ENCODE measurements around the gene ZSCAN20.
A peak's percentile ranks its signal among the peaks of the same experiment; 100 is the strongest.

GRCh38 chr1:33443705-33444180 lies 28.7 kb upstream of the ZSCAN20 start:
- no peak for TF ChIP-seq CTCF (IDR thresholded peaks at IDR 0.05)
- peak in 1 of 2 donors; percentile 45 for TF ChIP-seq POLR2A (IDR thresholded peaks at IDR 0.05)
